ENCODE data around the gene RASAL2.

DNA sequence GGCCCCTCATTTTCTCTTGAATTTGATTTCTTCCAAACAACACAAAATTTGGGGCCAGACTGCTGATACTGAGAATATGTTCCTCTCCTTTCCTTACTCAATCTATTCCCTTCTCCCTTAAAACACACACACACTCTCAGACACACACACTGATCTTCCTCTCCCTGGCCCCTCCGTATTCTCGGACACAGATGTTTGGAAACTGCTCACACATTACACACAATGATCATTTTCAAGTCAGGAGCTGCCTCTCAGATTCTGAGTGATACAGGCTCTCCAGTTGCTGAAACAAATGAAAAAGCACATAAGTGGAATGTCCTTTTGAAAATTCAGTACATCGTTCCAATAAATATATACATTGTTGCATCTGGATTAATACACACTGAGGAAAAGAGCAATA, 241.5 kb downstream of the RASAL2 start:
- TF ChIP-seq CTCF (IDR thresholded peaks at IDR 0.05): no peak
- TF ChIP-seq POLR2A (IDR thresholded peaks at IDR 0.05): no peak
- TF ChIP-seq POLR2AphosphoS5 (IDR thresholded peaks at IDR 0.05): no peak

All from suprapubic skin (tissue), 4 donors.